Esophagus muscularis mucosa (tissue), 4 donors: ENCODE results near the gene ELAC1. TPM values are rescaled to one million over a fixed set of nuclear protein-coding genes. Genes with fewer than 3 reads are reported as not detected.

Source experiments
- DNase-seq: peaks from one replicate; pipeline ENCODE4 v3.0.0-alpha.2; 2017; ENCODE audit errors: extremely low spot score
- H3K27ac ChIP-seq, 4 donors: fragments of 200-600 bp; sonication (generic); replicated peaks in 1 of 4; 1 replicate in 3 of 4; 2 replicates in 1 of 4; pipeline ENCODE4 v1.5.1; 2016 to 2019; ENCODE audit warnings: mild to moderate bottlenecking in 1 of 4
- H3K27me3 ChIP-seq, 4 donors: fragments of 200-600 bp; sonication (generic); one replicate each; pipeline versions ENCODE4 v1.5.1 to v1.6.0; 2016 to 2019
- H3K36me3 ChIP-seq, 4 donors: fragments of 200-600 bp; sonication (generic); one replicate each; pipeline ENCODE4 v1.5.1; 2016 to 2019
- H3K4me1 ChIP-seq, 4 donors: fragments of 200-600 bp; sonication (generic); one replicate each; pipeline ENCODE4 v1.5.1; 2016 to 2019
- H3K4me3 ChIP-seq, 4 donors: fragments of 200-600 bp; sonication (generic); 1 replicate in 2 of 4; 2 replicates in 2 of 4; pipeline ENCODE4 v1.5.1; 2016 to 2019; ENCODE audit warnings: mild to moderate bottlenecking in 4 of 4, moderate library complexity in 1 of 4
- H3K9me3 ChIP-seq, 4 donors: fragments of 200-600 bp; sonication (generic); 1 replicate in 3 of 4; 2 replicates in 1 of 4; pipeline ENCODE4 v1.5.1; 2016 to 2019
- EP300 ChIP-seq: sonication (generic); formaldehyde crosslinking; IDR thresholded peaks from one replicate; pipeline ENCODE4 v1.6.1; 2017; ENCODE audit warnings: antibody characterized with exemption
- POLR2A ChIP-seq: fragments of 450-650 bp; IDR thresholded peaks from one replicate; pipeline ENCODE4 v1.6.1; 2017; ENCODE audit warnings: antibody characterized with exemption, moderate library complexity, mild to moderate bottlenecking, low read depth
- POLR2AphosphoS5 ChIP-seq, 2 donors: sonication (generic); formaldehyde crosslinking; IDR thresholded peaks; one replicate each; pipeline ENCODE4 v1.6.1; 2017; ENCODE audit warnings: antibody characterized with exemption in 2 of 2
- WGBS: methylation state at CpG from one replicate; pipeline ENCODE4 v1.1.5; 2018; 5-methylcytosine and 5-hydroxymethylcytosine counted together
- intact Hi-C: fragments of 100-400 bp; cut with DNase I; formaldehyde crosslinking; loops from one replicate; pipeline ENCODE4 v1.15.1; 2023
- total RNA-seq, 4 donors: library from RNA; depleted of rRNA; stranded (reverse); fragments of >200 nt; gene quantifications; one replicate each; pipeline versions ENCODE4 v1.1.0 to v1.2.1, GENCODE V29; 2016
- TF ChIP-seq, protein P1 (sequence below), 3 experiments: fragments of 200-600 bp in 2 of 3; fragments of 450-650 bp in 1 of 3; sonication (generic) in 2 of 3; IDR thresholded peaks; one replicate each; pipeline ENCODE4 v1.5.1; 2017 to 2019; ENCODE audit warnings: antibody characterized with exemption in 3 of 3, mild to moderate bottlenecking in 2 of 3, moderate library complexity in 1 of 3

ELAC1 gene
- total RNA-seq, 4 donors from 2014 or later = 3.7 to 7.9 (median 4.0) TPM

DNA sequence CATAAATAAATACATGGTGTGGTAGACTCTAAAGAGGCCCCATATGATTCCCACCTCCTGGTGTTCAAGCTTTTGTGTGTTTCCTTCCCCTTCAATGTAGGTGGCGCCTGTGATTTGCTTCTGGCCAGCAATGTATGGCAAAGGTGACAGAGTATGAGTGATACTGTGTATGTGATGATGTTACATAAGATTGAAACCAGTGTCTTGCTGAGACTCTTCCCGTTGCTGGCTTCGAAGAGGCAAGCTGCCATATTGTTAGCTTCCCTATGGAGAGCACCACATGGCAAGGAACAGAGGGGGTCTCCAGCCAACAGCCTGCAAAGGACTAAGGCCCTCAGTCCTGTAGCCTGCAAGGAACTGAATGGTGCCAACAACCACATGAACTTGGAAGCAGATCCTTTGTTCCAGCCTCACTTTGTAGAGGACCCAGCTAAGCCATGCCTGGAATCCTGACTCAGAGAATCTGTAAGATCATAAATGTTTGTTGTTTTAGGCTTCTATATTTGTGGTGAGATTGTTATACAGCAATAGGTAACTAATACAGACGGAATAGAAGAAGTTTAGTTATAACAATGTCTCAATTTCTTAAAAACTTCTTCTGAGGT lies 60.5 kb downstream of the ELAC1 start:
- WGBS = 84% methylated on average over 4 of the region's 4 CpGs
- Histone ChIP-seq H3K27me3 (no peaks in the 10 kb centered on the region), H3K9me3 (no peaks in the 10 kb centered on the region), H3K36me3 (peaks cover 0 to 19% (median 7%) of the 10 kb centered on the region in 4 donors), H3K27ac (no peak overlapping the region), H3K4me3 (no peak overlapping the region), H3K4me1 (peaks cover 21 to 59% (median 43%) of the 10 kb centered on the region in 4 donors)
- intact Hi-C loops = no loop called here
- TF ChIP-seq EP300 = no peak
- TF ChIP-seq, protein P1, sequence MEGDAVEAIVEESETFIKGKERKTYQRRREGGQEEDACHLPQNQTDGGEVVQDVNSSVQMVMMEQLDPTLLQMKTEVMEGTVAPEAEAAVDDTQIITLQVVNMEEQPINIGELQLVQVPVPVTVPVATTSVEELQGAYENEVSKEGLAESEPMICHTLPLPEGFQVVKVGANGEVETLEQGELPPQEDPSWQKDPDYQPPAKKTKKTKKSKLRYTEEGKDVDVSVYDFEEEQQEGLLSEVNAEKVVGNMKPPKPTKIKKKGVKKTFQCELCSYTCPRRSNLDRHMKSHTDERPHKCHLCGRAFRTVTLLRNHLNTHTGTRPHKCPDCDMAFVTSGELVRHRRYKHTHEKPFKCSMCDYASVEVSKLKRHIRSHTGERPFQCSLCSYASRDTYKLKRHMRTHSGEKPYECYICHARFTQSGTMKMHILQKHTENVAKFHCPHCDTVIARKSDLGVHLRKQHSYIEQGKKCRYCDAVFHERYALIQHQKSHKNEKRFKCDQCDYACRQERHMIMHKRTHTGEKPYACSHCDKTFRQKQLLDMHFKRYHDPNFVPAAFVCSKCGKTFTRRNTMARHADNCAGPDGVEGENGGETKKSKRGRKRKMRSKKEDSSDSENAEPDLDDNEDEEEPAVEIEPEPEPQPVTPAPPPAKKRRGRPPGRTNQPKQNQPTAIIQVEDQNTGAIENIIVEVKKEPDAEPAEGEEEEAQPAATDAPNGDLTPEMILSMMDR (IDR thresholded peaks at IDR 0.05) = no peak
- no peak for TF ChIP-seq POLR2AphosphoS5 (IDR thresholded peaks at IDR 0.05)
- TF ChIP-seq POLR2A = no peak
- DNase-seq = no peak

DNA sequence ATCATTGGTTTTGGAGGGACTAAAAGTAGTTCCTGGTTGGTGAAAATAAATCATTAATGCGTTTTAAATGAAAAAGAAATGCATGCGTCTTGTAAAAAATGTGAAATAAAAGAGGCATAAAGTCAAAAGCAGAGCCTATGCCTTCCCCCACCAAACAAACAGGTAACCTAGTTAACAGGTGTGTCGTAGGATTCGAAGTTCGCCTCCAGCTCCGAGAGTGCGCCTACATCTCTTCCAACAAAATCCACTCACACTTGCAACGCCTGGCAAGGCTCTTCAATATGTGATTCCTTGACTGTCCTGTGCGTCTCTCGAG lies 61.5 kb downstream of the ELAC1 start:
- TF ChIP-seq, protein P1 (IDR thresholded peaks at IDR 0.05) = no peak
- TF ChIP-seq EP300 (no peak), POLR2AphosphoS5 (IDR thresholded peaks at IDR 0.05) (no peak), POLR2A (no peak)
- no peak for DNase-seq
- H3K4me3 ChIP-seq = peak overlapping the region; percentile 60 to 94 (median 82)
- peaks cover 0 to 19% (median 9%) of the 10 kb centered on the region in 4 donors for H3K36me3 ChIP-seq
- no peaks in the 10 kb centered on the region for H3K9me3 ChIP-seq
- H3K27me3 ChIP-seq = no peaks in the 10 kb centered on the region
- H3K4me1 ChIP-seq = peaks cover 31 to 69% (median 53%) of the 10 kb centered on the region in 4 donors
- 21% methylated on average over 10 of the region's 10 CpGs for WGBS
- intact Hi-C loops = no loop called here
- H3K27ac ChIP-seq = peak overlapping the region; percentile 96 to 100 (median 98)

DNA sequence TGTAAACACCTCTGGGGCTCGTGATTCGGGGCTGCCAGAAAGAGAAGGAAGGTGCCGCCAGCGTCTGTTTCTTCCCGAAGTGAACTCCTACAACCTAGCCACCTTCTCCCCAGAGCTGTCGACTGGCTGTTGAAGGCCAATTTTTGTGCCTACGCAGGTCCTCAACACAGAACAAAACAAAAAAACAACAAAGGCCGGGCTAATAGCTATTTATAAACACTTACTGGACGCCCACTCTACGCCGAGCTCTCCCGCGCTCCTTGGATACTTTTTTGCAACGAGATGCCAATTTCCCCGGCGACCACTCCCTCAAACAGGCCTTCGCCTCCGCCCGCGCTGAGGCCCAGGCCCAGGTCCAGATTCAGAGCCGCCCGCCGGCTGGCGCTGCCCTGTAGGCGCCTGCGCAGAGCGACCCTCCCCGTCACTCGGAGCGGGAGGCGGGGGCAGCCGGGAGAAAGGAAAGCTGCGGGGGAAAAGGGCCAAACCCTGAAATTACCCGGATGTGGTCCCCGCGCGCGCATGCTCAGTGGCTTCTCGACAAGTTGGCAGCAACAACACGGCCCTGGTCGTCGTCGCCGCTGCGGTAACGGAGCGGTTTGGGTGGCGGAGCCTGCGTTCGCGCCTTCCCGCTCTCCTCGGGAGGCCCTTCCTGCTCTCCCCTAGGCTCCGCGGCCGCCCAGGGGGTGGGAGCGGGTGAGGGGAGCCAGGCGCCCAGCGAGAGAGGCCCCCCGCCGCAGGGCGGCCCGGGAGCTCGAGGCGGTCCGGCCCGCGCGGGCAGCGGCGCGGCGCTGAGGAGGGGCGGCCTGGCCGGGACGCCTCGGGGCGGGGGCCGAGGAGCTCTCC lies 62.1 kb downstream of the ELAC1 start, which contains the start of gene SMAD4:
Gene SMAD4, plus strand, starts transcription at position 520 of the 843 bp plus-strand sequence. CDS start 16,834 bp downstream, outside the sequence.
- Histone ChIP-seq H3K36me3 (peaks cover 0 to 20% (median 8%) of the 10 kb centered on the region in 4 donors), H3K4me1 (peaks cover 37 to 75% (median 59%) of the 10 kb centered on the region in 4 donors), H3K4me3 (peak within 1 kb of the TSS; percentile 60 to 94 (median 82)), H3K27me3 (no peaks in the 10 kb centered on the region), H3K27ac (peak within 1 kb of the TSS; percentile 96 to 100 (median 98)), H3K9me3 (no peaks in the 10 kb centered on the region)
- WGBS = 1% methylated on average over 13 of the region's 79 CpGs
- DNase-seq = peak; percentile 99
- intact Hi-C loops = loop anchor here (2.0 to 5.0 kb wide), 2 partner anchors 61 to 153 kb away; partner anchors contain the start of genes ELAC1 and ME2
- TF ChIP-seq POLR2AphosphoS5 (IDR thresholded peaks at IDR 0.05) = peak; percentile 97 to 98
- peak; percentile 62 for TF ChIP-seq POLR2A
- TF ChIP-seq EP300 = no peak
- TF ChIP-seq, protein P1 (IDR thresholded peaks at IDR 0.05) = no peak

DNA sequence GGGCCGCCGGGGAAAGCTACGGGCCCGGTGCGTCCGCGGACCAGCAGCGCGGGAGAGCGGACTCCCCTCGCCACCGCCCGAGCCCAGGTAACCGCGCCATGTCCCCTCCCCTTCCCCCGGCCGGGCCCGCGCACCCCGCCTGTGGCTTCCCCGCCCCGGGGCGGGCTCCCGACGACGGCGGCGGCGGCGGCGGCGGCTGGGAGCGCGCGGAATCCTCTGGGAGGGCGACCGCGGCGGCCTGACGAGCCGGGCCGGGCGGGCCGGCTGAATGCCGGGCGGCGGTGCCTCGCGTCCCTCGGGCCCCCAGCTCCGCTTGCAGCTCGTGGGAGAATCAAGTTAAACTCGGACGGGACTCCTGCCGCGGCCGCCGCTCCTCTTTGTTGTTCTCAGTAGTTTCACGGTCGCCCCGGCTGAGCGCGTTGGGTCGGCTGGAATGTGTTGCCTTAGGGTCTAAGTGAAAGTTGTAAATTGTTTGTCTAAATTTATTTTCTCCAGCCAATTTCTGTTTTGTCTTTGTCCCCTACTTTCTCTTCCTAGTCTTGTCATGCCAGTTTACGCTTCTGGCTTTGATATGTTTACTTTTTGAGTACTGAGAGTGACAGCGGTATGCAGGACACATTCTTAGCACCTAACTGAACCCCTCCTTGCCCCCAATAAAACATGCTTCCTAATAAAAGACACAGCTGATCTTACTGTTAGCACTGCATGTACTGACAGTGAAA lies 62.9 kb downstream of the ELAC1 start:
- peak overlapping the region; percentile 96 to 100 (median 98) for H3K27ac ChIP-seq
- intact Hi-C loops = loop anchor here (2.0 to 5.0 kb wide), 2 partner anchors 62 to 153 kb away; partner anchors contain the start of genes ELAC1 and ME2
- no peak for TF ChIP-seq EP300
- TF ChIP-seq, protein P1 (IDR thresholded peaks at IDR 0.05) = no peak
- TF ChIP-seq POLR2A = no peak
- TF ChIP-seq POLR2AphosphoS5 (IDR thresholded peaks at IDR 0.05) = no peak
- H3K4me3 ChIP-seq = peak overlapping the region; percentile 60 to 94 (median 82)
- no peaks in the 10 kb centered on the region for H3K27me3 ChIP-seq
- peak; percentile 93 for DNase-seq
- peaks cover 0 to 12% (median 6%) of the 10 kb centered on the region in 4 donors for H3K36me3 ChIP-seq
- no peaks in the 10 kb centered on the region for H3K9me3 ChIP-seq
- H3K4me1 ChIP-seq = peaks cover 44 to 81% (median 67%) of the 10 kb centered on the region in 4 donors
- 0% methylated on average over 12 of the region's 66 CpGs for WGBS
